ES-I3 (cell line): ENCODE results near the gene SRSF9.
"Not testable (repeated sequence)": the region's sequence is repeated elsewhere in the genome, so short reads cannot be mapped to it uniquely, and the experiment has no call there.

Experiments
- H3K36me3 ChIP-seq: 2 replicates; pipeline ENCODE4 v1.6.1; 2013; ENCODE audit warnings: mild to moderate bottlenecking, low read length, control low read depth, moderate library complexity; ENCODE audit not compliant: insufficient read depth
- H3K4me1 ChIP-seq: 2 replicates; pipeline ENCODE4 v1.6.1; 2013; ENCODE audit warnings: mild to moderate bottlenecking, control low read depth, low read length; ENCODE audit not compliant: insufficient read depth
- H3K9ac ChIP-seq: 2 replicates; pipeline ENCODE4 v1.6.1; 2013; ENCODE audit warnings: low read depth, mild to moderate bottlenecking, low read length, moderate library complexity
- H3K9me3 ChIP-seq: 2 replicates; pipeline ENCODE4 v1.6.1; 2013; ENCODE audit warnings: mild to moderate bottlenecking, low read length, moderate library complexity; ENCODE audit not compliant: control insufficient read depth, insufficient read depth

The SRSF9 gene

DNA sequence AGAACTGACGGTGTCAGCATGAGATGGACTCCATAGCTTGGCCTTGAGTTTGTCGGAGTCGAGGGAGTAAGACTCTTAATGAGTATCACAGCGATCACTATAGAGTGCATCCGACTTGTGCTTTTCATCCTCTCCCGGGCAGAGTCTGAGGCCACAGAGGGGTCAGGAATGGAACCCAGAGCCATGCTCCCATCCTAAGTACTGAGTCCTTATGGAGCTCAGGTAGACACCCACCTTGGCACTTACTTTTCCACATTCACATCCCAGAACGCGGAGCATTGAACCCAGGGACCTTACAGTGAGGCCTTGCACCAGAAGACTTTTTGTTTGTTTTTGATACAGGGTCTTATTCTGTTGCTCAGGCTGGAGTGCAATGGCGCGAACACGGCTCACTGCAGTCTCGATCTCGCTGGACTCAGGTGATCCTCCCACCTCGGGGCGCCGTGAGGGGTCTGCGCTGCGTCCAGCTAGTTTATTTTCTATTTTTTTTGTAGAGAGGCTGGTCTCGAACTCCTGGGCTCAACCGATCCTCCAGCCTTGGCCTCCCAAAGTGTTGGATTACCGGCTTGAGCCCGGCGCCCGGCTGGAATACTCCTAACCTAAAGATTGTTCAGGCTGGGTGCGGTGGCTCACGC, 719 bp upstream of the SRSF9 start:
- H3K9ac ChIP-seq = peak overlapping the region; percentile 73
- H3K36me3 ChIP-seq = peaks cover 13% of the 10 kb centered on the region
- peaks cover 14% of the 10 kb centered on the region for H3K4me1 ChIP-seq
- H3K9me3 ChIP-seq = no peaks in the 10 kb centered on the region

DNA sequence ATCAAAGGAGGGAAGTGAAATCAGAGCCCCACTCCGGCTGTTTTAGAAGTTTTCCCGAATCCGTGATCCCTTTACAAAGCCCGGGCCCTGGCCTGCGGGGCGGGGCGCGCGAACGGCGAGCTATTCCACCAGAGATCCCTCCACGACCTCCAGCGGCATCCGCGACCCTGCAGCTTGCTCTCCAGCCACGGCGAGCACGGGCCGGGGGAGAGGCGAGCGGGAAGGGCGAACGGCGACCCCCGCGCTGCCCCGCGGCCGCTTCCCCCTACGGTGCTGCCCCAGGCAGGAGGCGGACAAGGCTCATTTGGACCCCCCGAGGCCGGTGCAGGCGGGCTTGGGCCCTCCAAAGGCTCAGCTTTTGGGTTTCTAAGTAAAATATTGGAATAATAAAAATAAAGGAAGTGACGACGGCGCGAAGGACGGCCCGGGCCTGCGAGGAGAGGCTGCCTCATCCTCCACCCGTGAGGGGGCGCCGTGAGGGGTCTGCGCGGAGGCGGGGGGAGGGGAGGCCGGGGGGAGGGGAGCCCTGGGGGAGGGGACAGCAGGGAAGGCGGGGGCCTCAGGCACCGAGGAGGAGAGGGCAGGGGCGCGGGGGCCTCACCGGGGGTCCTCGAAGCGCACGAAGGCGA, 613 bp downstream of the SRSF9 start:
- Histone ChIP-seq H3K9ac (peak overlapping the region; percentile 73), H3K4me1 (peaks cover 5% of the 10 kb centered on the region), H3K36me3 (peaks cover 22% of the 10 kb centered on the region), H3K9me3 (no peaks in the 10 kb centered on the region)

DNA sequence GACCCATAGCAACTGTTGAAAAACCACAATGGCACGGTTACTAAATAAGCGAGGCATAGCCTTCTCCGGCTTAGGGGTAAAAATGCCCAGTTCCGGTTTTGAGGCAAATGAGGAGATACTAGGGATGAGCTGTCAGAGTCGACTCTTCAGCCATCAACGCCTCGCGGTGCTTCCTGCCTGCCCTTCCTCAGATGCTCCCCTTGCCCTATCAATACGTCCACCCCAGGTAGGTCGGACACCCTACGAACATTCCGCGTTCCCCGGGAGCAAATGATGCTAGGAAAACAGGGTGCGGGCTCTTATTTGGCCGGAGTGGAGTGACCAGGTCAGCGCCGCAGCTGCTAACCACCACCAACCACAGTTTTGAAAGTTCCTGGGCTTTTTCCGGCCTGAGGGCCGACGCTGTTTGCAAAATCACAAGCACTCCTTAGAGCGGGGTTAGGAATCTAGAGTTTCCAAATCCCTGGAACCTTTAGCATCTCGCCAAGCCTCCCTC, 1.2 kb downstream of the SRSF9 start:
- H3K36me3 ChIP-seq = peaks cover 28% of the 10 kb centered on the region
- H3K9me3 ChIP-seq = no peaks in the 10 kb centered on the region
- H3K4me1 ChIP-seq = peaks cover 4% of the 10 kb centered on the region

DNA sequence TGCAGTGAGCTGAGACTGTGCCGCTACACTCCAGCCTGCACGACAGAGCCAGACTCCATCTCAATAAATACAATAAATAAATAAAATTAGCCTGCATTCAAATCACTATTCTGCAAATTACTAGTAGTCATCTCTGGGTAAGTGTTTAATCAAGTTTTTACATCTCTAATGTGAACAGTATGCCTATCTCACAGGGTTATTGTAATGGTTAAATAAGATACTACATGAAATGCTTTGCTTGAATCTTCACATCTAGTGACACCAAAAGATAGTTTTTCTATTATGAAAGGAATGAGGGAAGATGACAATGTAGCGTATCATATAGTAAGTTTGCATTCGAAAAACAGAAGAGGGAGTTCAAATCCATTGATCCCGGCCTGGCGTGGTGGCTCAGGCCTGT, 2.1 kb downstream of the SRSF9 start:
- Histone ChIP-seq H3K36me3 (peaks cover 34% of the 10 kb centered on the region), H3K9ac (no peak overlapping the region), H3K4me1 (peaks cover 4% of the 10 kb centered on the region), H3K9me3 (no peaks in the 10 kb centered on the region)

More for the DNA sequence above, 1.2 kb downstream of the SRSF9 start:
- H3K9ac ChIP-seq = peak overlapping the region; percentile 73

DNA sequence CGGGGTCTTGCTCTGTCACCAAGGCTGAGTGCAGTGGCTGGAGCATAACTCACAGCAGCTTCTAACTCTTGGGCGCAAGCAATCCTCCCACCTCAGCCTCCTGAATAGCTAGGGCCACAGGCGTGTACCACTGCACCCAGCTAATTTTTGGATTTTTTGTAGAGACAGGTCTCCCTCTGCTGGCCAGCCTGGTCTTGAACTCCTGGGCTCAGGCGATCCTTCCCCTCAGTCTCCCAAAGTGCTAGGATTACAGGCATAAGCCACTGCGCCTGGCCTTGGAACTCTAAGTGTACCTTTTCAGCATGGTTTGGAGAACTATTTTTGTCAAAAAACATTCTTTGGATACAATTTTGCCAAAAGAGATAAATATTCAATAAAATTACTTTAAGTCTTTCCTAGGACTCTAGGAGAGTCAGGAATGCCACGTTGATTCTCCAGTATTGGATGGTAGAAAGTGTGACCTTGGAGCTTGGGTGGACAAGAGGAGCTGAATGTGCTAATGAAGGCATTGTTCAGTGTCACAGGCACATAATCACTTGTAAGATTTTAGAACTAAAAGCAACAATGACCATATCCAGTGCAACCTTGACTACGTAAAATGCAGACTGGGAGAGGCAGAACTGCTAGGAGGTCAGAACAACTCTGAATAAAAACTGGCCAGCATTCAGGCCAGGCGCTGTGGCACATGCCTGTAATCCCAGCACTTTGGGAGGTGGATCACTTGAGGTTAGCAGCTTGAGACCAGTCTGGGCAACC, 2.8 kb downstream of the SRSF9 start:
- no peak overlapping the region for H3K9ac ChIP-seq
- H3K4me1 ChIP-seq = peaks cover 4% of the 10 kb centered on the region
- no peaks in the 10 kb centered on the region for H3K9me3 ChIP-seq
- peaks cover 41% of the 10 kb centered on the region for H3K36me3 ChIP-seq

DNA sequence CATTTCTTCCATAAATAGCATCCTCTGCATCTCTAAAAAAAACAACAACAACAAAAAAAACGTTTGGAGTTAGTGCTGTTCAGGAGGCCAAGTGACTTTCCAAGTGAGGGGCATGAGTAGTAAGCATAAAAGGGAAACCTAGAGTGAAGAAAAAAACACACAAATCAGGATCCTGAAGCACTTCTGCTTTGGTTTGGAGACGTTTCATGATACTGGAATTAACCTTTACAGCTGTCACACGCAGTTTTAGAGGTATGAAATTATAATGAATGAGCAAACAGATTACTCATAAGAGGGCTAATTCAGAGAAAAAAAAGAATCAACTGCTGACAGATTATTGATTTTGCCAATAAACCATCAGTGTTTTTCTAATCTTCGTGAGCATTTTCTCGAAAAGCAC, 3.8 kb downstream of the SRSF9 start:
- no peaks in the 10 kb centered on the region for H3K9me3 ChIP-seq
- H3K9ac ChIP-seq = no peak overlapping the region
- peaks cover 48% of the 10 kb centered on the region for H3K36me3 ChIP-seq
- peaks cover 4% of the 10 kb centered on the region for H3K4me1 ChIP-seq

DNA sequence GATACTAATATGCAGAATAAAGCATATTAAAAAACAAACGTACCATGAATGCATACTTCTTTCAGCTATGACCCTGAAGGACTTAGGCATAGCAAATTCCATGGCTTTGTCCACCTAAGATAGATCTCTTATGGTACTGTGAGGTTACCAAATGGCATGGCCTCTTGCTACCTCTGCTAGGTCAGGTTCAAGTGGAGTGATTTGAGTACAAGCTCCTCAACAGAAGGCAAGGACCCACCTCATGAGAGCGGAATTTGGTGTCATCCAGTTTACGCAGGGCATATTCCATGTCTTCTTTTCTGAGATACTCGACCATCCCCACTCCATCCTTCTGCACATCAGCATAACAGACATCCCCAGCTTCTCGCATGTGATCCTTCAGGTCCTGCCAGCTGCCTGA, 5.8 kb downstream of the SRSF9 start:
- Histone ChIP-seq H3K9me3 (no peaks in the 10 kb centered on the region), H3K4me1 (peaks cover 4% of the 10 kb centered on the region), H3K9ac (no peak overlapping the region), H3K36me3 (peaks cover 54% of the 10 kb centered on the region)

DNA sequence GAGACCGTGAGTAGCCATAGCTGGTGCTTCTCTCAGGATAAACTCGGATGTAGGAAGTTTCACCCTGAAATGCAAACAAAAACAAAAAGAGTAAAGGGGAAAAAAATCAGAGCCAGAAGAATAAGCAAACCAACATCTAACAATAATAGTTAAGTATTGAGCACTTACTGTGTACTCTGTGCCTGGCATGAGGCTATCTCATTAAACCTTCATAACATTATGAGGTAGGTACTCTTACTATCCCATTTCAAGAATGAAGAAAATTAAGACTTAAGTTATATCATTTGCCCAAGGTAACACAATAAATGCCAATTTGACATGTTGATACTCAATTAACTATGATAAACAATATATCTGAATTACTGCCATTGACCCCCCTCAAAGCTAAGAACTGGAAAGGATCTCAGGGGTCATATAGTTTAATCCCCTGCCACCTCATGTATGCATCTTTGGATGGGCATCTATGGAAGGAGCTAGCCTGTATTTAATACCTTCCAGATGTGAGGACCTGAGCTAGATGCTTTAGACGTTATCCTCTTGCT, 7.4 kb downstream of the SRSF9 start:
- Histone ChIP-seq H3K9ac (no peak overlapping the region), H3K9me3 (no peaks in the 10 kb centered on the region), H3K36me3 (peaks cover 60% of the 10 kb centered on the region), H3K4me1 (peaks cover 4% of the 10 kb centered on the region; the same call in 1 of the 2 replicates)

DNA sequence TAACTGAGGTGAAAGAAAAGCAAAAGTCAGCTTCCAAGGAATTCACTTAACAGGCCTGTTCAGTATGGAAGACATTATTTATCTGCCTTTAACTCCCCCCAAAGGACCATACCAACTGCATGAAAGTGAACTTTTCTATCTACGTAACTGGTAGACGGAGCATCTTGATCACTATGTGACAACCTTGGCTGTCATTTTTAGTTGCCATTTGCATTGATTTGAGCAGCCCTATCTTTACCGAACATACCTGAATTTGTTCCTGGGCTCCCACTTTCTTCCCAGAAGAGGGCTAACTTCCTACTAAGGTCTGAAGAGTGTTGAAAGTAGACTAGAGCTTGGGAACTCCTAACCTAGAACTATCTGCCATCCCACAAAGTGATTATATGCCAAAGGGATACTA, 9.4 kb downstream of the SRSF9 start:
- Histone ChIP-seq H3K9me3 (no peaks in the 10 kb centered on the region), H3K9ac (no peak overlapping the region), H3K4me1 (no peaks in the 10 kb centered on the region), H3K36me3 (peaks cover 49% of the 10 kb centered on the region)

DNA sequence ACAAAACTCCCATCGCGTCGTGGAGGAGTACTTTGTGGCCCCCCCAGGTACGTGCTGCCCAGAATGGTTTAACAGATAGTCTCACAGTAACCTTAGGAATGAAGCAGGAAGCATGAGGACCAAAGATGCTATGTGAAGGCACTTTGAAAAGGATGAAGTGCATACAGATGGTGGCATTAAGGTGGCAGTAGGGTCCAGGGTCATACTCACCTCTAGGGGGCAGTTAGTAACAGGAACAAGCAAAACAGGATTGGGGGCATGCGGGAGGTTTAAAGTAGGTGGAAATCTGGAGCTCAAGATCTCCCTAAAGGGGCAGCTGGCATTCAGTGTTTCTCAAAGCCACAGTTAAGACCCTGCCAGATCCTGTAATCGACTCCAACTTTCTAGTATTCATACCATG, 12.4 kb downstream of the SRSF9 start:
- Histone ChIP-seq H3K9ac (no peak overlapping the region), H3K36me3 (peaks cover 27% of the 10 kb centered on the region), H3K9me3 (no peaks in the 10 kb centered on the region), H3K4me1 (no peaks in the 10 kb centered on the region)

DNA sequence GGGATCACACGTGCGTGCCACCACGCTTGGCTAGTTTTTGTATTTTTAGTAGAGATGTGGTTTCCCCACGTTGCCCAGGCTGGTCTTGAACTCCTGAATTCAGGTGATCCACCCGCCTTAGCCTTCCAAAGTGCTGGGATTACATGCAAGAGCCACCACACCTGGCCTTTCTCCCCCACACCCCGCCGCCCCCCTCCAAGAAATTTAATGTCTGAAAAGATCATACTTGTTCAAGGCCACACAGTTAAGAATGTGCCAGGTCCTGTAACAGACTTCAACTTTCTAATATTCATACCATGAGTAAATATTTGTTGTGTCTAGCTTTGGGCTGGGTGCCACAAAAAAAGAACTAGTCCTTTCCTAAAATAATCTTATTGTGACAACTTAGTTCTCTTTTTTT, 14.2 kb downstream of the SRSF9 start:
- Histone ChIP-seq H3K9me3 (no peaks in the 10 kb centered on the region), H3K9ac (no peak overlapping the region), H3K36me3 (peaks cover 15% of the 10 kb centered on the region)

DNA sequence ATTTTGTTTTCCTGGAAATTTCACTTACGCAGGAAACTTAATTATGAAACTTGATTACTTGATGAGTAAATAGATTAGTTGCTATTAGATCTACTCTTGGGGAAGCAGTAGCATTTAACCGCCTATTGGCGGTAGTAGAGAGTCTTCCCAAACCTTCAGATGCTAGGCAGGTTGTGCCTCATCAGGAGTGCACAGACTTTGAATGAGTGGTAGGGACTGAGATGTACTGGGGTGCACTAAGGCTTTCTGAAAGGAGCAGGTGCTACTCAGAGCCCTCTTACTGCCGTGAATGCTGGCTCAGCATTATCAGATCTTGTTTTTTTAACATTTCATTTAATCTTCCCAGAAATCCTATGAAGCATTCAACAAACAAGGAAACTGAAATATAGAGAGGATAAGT, 15.6 kb downstream of the SRSF9 start:
- H3K9ac ChIP-seq = no peak overlapping the region
- no peaks in the 10 kb centered on the region for H3K9me3 ChIP-seq
- no peaks in the 10 kb centered on the region for H3K4me1 ChIP-seq
- peaks cover 15% of the 10 kb centered on the region for H3K36me3 ChIP-seq

More for the DNA sequence above, 14.2 kb downstream of the SRSF9 start:
- no peaks in the 10 kb centered on the region for H3K4me1 ChIP-seq

DNA sequence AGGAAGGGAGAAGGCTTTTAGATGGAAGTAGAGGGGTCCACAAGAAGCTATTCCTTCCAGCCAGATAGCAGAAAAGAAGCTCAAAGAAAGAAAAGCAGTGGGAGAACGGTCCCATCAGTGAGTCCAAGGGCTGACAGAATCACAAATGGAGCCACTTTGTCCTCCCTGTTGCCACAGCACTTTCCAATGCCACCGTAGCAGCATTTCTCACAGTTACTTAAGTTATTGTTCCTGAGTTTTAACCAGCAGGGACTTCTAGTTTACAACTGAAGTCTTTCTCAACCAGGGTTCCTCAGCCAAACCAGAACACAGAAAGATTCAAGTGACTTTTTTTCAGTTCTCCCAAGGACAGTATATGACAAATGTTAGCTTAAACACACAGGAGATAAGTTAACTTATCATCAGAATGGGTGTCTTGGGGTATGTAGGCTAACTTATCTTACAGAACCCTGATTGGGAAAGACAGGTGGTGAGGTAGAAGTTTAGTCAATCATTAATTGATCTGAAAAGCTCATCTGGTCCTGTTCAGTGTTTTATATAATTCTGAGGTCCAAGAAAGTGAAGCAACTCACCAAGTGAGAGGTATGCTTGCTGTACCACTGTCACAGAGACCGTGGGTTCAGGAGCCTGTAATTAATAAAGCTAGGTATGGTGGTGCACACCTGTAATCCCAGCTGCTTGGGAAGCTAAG, 16.3 kb downstream of the SRSF9 start:
- no peaks in the 10 kb centered on the region for H3K4me1 ChIP-seq
- H3K9me3 ChIP-seq = no peaks in the 10 kb centered on the region
- no peak overlapping the region for H3K9ac ChIP-seq
- peaks cover 8% of the 10 kb centered on the region for H3K36me3 ChIP-seq

DNA sequence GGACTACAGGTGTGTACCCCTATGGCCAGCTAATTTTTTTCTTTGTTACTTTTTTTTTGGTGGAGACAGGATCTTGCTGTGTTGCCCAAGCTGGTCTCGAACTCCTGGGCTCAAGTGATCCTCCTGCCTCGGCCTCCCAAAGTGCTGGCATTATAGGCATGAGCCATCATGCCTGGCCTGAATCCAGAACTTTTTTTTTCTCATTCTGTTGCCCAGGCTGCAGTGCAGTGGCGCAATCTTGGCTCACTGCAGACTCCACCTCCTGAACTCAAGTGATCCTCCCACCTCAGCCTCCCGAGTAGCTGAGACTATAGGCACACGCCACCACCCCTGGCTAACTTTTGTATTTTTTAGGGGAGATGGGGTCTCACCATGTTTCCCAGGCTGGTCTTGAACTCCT, 17.0 kb downstream of the SRSF9 start:
- H3K36me3 ChIP-seq = peaks cover 10% of the 10 kb centered on the region; the same call in 1 of the 2 replicates
- not testable (repeated sequence) for H3K4me1 ChIP-seq, H3K9me3 ChIP-seq, H3K9ac ChIP-seq
